ENCODE data around the gene SPATA13. TPM values are rescaled to one million over a fixed set of nuclear protein-coding genes. Genes with fewer than 3 reads are reported as not detected.

SPATA13 gene
- total and polyA plus RNA-seq, 10 of the 15 experiments (the other 5 are each of a cell fraction or from before 2014, with no cell fraction given) = 2.4 to 11.1 (median 10.2) TPM

- H4K20me1 ChIP-seq (ENCODE audit: control insufficient read depth, insufficient read depth) = no peaks in the 10 kb centered on the region
- RAD21 ChIA-PET (ENCODE audit: unreplicated experiment) = no interaction called here
- H3K79me2 ChIP-seq (ENCODE audit: control insufficient read depth, insufficient read depth, low read length) = no peaks in the 10 kb centered on the region
- H3K27ac ChIP-seq (ENCODE audit: control insufficient read depth, insufficient read depth) = no peak overlapping the region
- H3K9ac ChIP-seq (ENCODE audit: control insufficient read depth, insufficient read depth, low read length) = no peak overlapping the region
- intact Hi-C loops (cut with micrococcal nuclease; ENCODE audit: unreplicated experiment) (no loop called here), in situ Hi-C loops (cut with MboI) (no loop called here)
- no peak overlapping the region for H3K4me3 ChIP-seq
- CTCF ChIA-PET = interaction anchor here (1.9 kb wide), 1 partner anchor 100 kb away, joined by 4 read pairs; no protein-coding TSS in a partner anchor
- POLR2A ChIA-PET = no interaction called here
- H3K27me3 ChIP-seq (replicated peaks in 1 of 2; ENCODE audit: control insufficient read depth in 2 of 2, insufficient read depth in 2 of 2, low read length in 1 of 2) = peaks cover 2 to 7% of the 10 kb centered on the region in 2 experiments; a peak in 3 of 4 replicates
- SMC1A ChIA-PET (ENCODE audit: uncharacterized antibody, unreplicated experiment) = interaction anchor here (0.6 to 1.2 kb wide), 4 partner anchors 13 to 135 kb away, joined by 3 read pairs; no protein-coding TSS in a partner anchor
- H3K4me1 ChIP-seq (ENCODE audit: control insufficient read depth, insufficient read depth, low read length) = no peaks in the 10 kb centered on the region
- H2AFZ ChIP-seq (ENCODE audit: control insufficient read depth, low read depth, low read length) = no peak overlapping the region
- H3K9me3 ChIP-seq (replicated peaks; ENCODE audit: control insufficient read depth, insufficient read depth, low read length) = no peaks in the 10 kb centered on the region
- 31% methylated on average over 10 of the region's 11 CpGs for whole genome bisulfite sequencing (ENCODE audit: insufficient coverage, insufficient replicate concordance, low lambda C conversion rate, missing lambda C conversion rate)
- no peak for DNase-seq (ENCODE audit: low read depth, low spot score)
- no peak for TF ChIP-seq ZZZ3 (IDR thresholded peaks at IDR 0.05; ENCODE audit: control insufficient read depth, insufficient read length, low read depth)
- TF ChIP-seq ELK1 (IDR thresholded peaks at IDR 0.05; ENCODE audit: low read depth, low read length) = no peak
- TF ChIP-seq YY1 (IDR thresholded peaks at IDR 0.05; ENCODE audit: low read depth, low read length) = no peak
- TF ChIP-seq HSF1 (IDR thresholded peaks at IDR 0.05; ENCODE audit: low read depth, low read length) = no peak
- no peak for TF ChIP-seq MTA3 (IDR thresholded peaks at IDR 0.05; ENCODE audit: borderline replicate concordance, low read length)
- no peak for TF ChIP-seq CEBPB (IDR thresholded peaks at IDR 0.05; ENCODE audit: borderline replicate concordance in 1 of 2, low read depth in 2 of 2, low read length in 2 of 2)
- no peak for TF ChIP-seq CBFB (IDR thresholded peaks at IDR 0.05; ENCODE audit: low read depth)
- no peak for TF ChIP-seq RELA (IDR thresholded peaks at IDR 0.05; ENCODE audit: borderline replicate concordance, partially characterized antibody)
- TF ChIP-seq ESRRA (IDR thresholded peaks at IDR 0.05; ENCODE audit: low read length) = no peak
- H3K36me3 ChIP-seq (ENCODE audit: control insufficient read depth in 2 of 2, insufficient read depth in 2 of 2, low read length in 1 of 2) = no peaks in the 10 kb centered on the region
- BruUV-seq (replicated peaks) = no TSS peak
- ATAC-seq = no peak
- FAIRE-seq = no peak
- no peak overlapping the region for H3K4me2 ChIP-seq (ENCODE audit: control insufficient read depth, insufficient read depth)
Measured at GRCh38 chr13:24152292-24153214, 8.0 kb upstream of the SPATA13 start.

Data from GM12878 (cell line).